HepG2 (cell line): ENCODE measurements around the gene SLC31A2. TPM values are rescaled to one million over a fixed set of nuclear protein-coding genes. Genes with fewer than 3 reads are reported as not detected.

Experiments
- ATAC-seq: fragments of 200-7000 bp; cut with Tn5 transposase; 3 replicates; pipeline ENCODE4 v1.9.1; 2020; ENCODE audit warnings: mild to moderate bottlenecking, moderate library complexity
- BruUV-seq: library from RNA; stranded (reverse); fragments of 400-500 nt; replicated peaks from 2 replicates; lab custom pipeline; 2021; lab: Mats Ljungman, UMichigan
- CTCF ChIA-PET: fragments of 300-600 bp; formaldehyde crosslinking; extraction: SDS; loops from one replicate; lab custom pipeline; 2021; ENCODE audit warnings: low total read pairs, inconsistent platforms, low intra/inter-chr PET ratio; lab: Yijun Ruan, JAX
- POLR2A ChIA-PET: fragments of 350-600 bp; sonication (Branson Sonifier 250); formaldehyde crosslinking; loops from one replicate; lab custom pipeline; 2020; ENCODE audit warnings: antibody characterized with exemption, inconsistent platforms; lab: Yijun Ruan, JAX
- DNase-seq: peaks from one replicate; pipeline ENCODE4 v3.0.0-alpha.2; 2015; ENCODE audit warnings: low spot score
- FAIRE-seq: peaks from 3 replicates; lab custom pipeline; 2011; peaks lifted over from hg19 to GRCh38; lab: Jason Lieb, UNC
- H2AFZ ChIP-seq: one replicate; pipeline ENCODE4 v1.6.1; 2011; ENCODE audit warnings: low read length, inconsistent platforms
- H3K27ac ChIP-seq: fragments of 300-600 bp; 3 replicates; pipeline ENCODE4 v1.8.0; 2011; ENCODE audit warnings: mixed run types, mild to moderate bottlenecking, mixed read lengths, low read length, inconsistent platforms; ENCODE audit not compliant: insufficient read depth; ENCODE audit errors: extremely low read length
- H3K27me3 ChIP-seq, 2 experiments: fragments of 200-600 bp in 1 of 2; 2 replicates in 1 of 2; 3 replicates in 1 of 2; pipeline versions ENCODE4 v1.6.0 to v1.8.0; 2011; ENCODE audit warnings: low read length in 2 of 2, mild to moderate bottlenecking in 2 of 2, moderate library complexity in 2 of 2, inconsistent platforms in 1 of 2; ENCODE audit not compliant: insufficient read depth in 2 of 2, control insufficient read depth in 1 of 2
- H3K36me3 ChIP-seq, 2 experiments: fragments of 200-600 bp in 1 of 2; replicated peaks in 1 of 2; 2 replicates in 1 of 2; 3 replicates in 1 of 2; pipeline versions ENCODE4 v1.5.1 to v1.8.0; 2011; ENCODE audit warnings: low read length in 2 of 2, inconsistent platforms in 1 of 2; ENCODE audit not compliant: insufficient read depth in 2 of 2, control insufficient read depth in 1 of 2
- H3K4me1 ChIP-seq: 2 replicates; pipeline ENCODE4 v1.5.1; 2012; ENCODE audit warnings: low read length, inconsistent platforms; ENCODE audit not compliant: insufficient read depth
- H3K4me2 ChIP-seq: 2 replicates; pipeline ENCODE4 v1.6.0; 2011; ENCODE audit warnings: low read depth, low read length, inconsistent platforms
- H3K4me3 ChIP-seq, 3 experiments: fragments of 200-600 bp in 1 of 3; sonication (generic), shearing (Covaris generic) in 1 of 3; replicated peaks in 1 of 3; 2 replicates each; pipeline ENCODE4 v1.5.1; 2011 to 2016; ENCODE audit warnings: low read length in 3 of 3, inconsistent platforms in 2 of 3, low read depth in 2 of 3, mild to moderate bottlenecking in 2 of 3, control low read depth in 1 of 3, mixed read lengths in 1 of 3; ENCODE audit not compliant: insufficient read depth in 1 of 3
- H3K79me2 ChIP-seq: one replicate; pipeline ENCODE4 v1.6.1; 2011; ENCODE audit warnings: low read length, inconsistent platforms; ENCODE audit not compliant: insufficient read depth
- H3K9ac ChIP-seq: 2 replicates; pipeline ENCODE4 v1.6.0; 2011; ENCODE audit warnings: mild to moderate bottlenecking, low read depth, low read length, inconsistent platforms; ENCODE audit not compliant: insufficient read depth
- H3K9me3 ChIP-seq: 2 replicates; pipeline ENCODE4 v1.5.1; 2012; ENCODE audit warnings: mild to moderate bottlenecking, low read length
- H4K20me1 ChIP-seq: 2 replicates; pipeline ENCODE4 v1.6.0; 2011; ENCODE audit warnings: inconsistent platforms, mild to moderate bottlenecking, low read length, moderate library complexity; ENCODE audit not compliant: insufficient read depth
- ARHGAP35 ChIP-seq: sonication (generic); formaldehyde crosslinking; IDR thresholded peaks from 2 replicates; pipeline ENCODE4 v1.9.0; 2022; ENCODE audit warnings: mild to moderate bottlenecking, inconsistent platforms, moderate library complexity, missing genetic modification reagents, borderline replicate concordance
- BORCS8-MEF2B ChIP-seq: sonication (generic); formaldehyde crosslinking; IDR thresholded peaks from 2 replicates; pipeline ENCODE4 v1.8.0; 2022; ENCODE audit warnings: mild to moderate bottlenecking, missing genetic modification reagents
- CREB3 ChIP-seq: sonication (generic); formaldehyde crosslinking; IDR thresholded peaks from 2 replicates; pipeline ENCODE4 v1.5.0; 2020; ENCODE audit warnings: missing genetic modification reagents
- HBP1 ChIP-seq: IDR thresholded peaks from 2 replicates; pipeline ENCODE4 v1.6.1; 2016; ENCODE audit warnings: low read depth, control low read depth
- HMGXB3 ChIP-seq: sonication (generic); formaldehyde crosslinking; IDR thresholded peaks from 2 replicates; pipeline ENCODE4 v1.4.0; 2020; ENCODE audit warnings: missing genetic modification reagents, borderline replicate concordance
- HOMEZ ChIP-seq: IDR thresholded peaks from 2 replicates; pipeline ENCODE4 v1.6.1; 2016; ENCODE audit warnings: low read depth
- ISL2 ChIP-seq: sonication (generic); formaldehyde crosslinking; IDR thresholded peaks from 2 replicates; pipeline ENCODE4 v1.5.0; 2020; ENCODE audit warnings: missing genetic modification reagents
- KLF6 ChIP-seq: IDR thresholded peaks from 2 replicates; pipeline ENCODE4 v1.8.0; 2016; ENCODE audit warnings: missing biosample characterization, missing genetic modification reagents
- MIER2 ChIP-seq: IDR thresholded peaks from 2 replicates; pipeline ENCODE4 v1.6.1; 2016; ENCODE audit warnings: missing biosample characterization, missing genetic modification reagents
- PHF21A ChIP-seq: sonication (generic); formaldehyde crosslinking; IDR thresholded peaks from 2 replicates; pipeline ENCODE4 v1.5.0; 2020; ENCODE audit warnings: mild to moderate bottlenecking, missing genetic modification reagents
- RARA ChIP-seq: IDR thresholded peaks from 2 replicates; pipeline ENCODE4 v1.6.1; 2016; ENCODE audit warnings: missing genetic modification reagents, missing compliant biosample characterization
- TEF ChIP-seq: sonication (generic); formaldehyde crosslinking; IDR thresholded peaks from 2 replicates; pipeline ENCODE4 v1.5.0; 2020; ENCODE audit warnings: missing genetic modification reagents
- ZNF264 ChIP-seq: sonication (generic); formaldehyde crosslinking; IDR thresholded peaks from 2 replicates; pipeline ENCODE4 v1.4.0; 2020; ENCODE audit warnings: missing genetic modification reagents
- ZNF644 ChIP-seq: IDR thresholded peaks from 2 replicates; pipeline ENCODE4 v1.6.1; 2016; ENCODE audit warnings: low read depth
- ZNF781 ChIP-seq: sonication (generic); formaldehyde crosslinking; IDR thresholded peaks from 2 replicates; pipeline ENCODE4 v1.5.1; 2020; ENCODE audit warnings: borderline replicate concordance, mild to moderate bottlenecking, missing genetic modification reagents; ENCODE audit errors: not compliant biosample characterization
- WGBS: methylation state at CpG from one replicate; pipeline ENCODE4 v1.1.6; 2017; ENCODE audit warnings: low lambda C conversion rate; 5-methylcytosine and 5-hydroxymethylcytosine counted together
- in situ Hi-C: cut with HindIII; loops from 2 replicates; pipeline ENCODE4 v1.10.0; 2017; ENCODE audit warnings: low pct_unique_long_range_greater_than_20kb; ENCODE audit not compliant: extremely low pct_ligation_motif_present
- intact Hi-C: fragments of 100-400 bp; cut with micrococcal nuclease; formaldehyde crosslinking; loops from one replicate; pipeline ENCODE4 v1.10.0; 2022; ENCODE audit not compliant: unreplicated experiment
- polyA plus RNA-seq, 8 experiments: library from polyadenylated mRNA; depleted of rRNA in 3 of 8; stranded (reverse) in 7 of 8; unstranded in 1 of 8; fragments of >200 nt; fragmentation: Illumina TruSeq in 4 of 8; extraction: Trizol in 4 of 8; gene quantifications; 2 replicates each; pipeline versions ENCODE4 v1.2.1 to v1.2.3, GENCODE V29; 2011 to 2016; ENCODE audit warnings: low read depth in 4 of 8, missing spikeins in 1 of 8, mixed read lengths in 1 of 8; ENCODE audit not compliant: insufficient read depth in 1 of 8
- total RNA-seq, 5 experiments: library from RNA; depleted of rRNA; stranded (reverse); fragments of >200 nt; fragmentation: Illumina TruSeq; extraction: Trizol; gene quantifications; 2 replicates each; pipeline ENCODE4 v1.2.3, GENCODE V29; 2016; ENCODE audit warnings: low read depth in 1 of 5

SLC31A2 gene
- total and polyA plus RNA-seq, 2 of the 13 experiments (the other 11 are each of a cell fraction or from before 2014, with no cell fraction given) = 9.3 to 10.2 TPM

DNA sequence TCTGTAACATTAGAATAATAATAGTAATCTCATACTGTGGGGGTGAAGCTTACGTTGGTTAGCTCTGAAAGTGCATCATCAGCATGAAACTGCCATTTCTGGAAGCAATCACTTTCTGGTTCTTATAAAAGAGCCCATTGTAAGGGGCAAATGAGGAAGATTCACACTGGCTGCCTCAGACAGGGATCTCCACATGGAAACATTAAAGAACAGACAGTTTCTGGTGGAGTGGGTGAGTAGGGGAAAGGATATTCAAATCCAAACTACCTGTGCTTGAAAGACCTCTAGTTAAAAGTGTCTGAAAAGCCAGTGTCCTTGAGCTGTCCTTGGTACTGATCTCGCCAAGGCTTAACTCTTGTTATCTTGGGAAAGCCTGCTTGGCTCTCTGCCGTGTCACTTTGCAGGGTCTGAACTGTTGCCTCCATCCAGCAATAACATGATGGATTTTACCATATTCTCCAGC lies 19.1 kb upstream of the SLC31A2 start:
- ChIA-PET CTCF (no interaction called here), POLR2A (no interaction called here)
- Histone ChIP-seq H3K9me3 (no peaks in the 10 kb centered on the region), H3K9ac (no peak overlapping the region), H3K4me2 (no peak overlapping the region), H4K20me1 (no peaks in the 10 kb centered on the region), H3K4me1 (no peaks in the 10 kb centered on the region), H2AFZ (no peak overlapping the region), H3K27ac (no peak overlapping the region), H3K36me3 (no peaks in the 10 kb centered on the region), H3K27me3 (peaks cover 0 to 19% of the 10 kb centered on the region in 2 experiments; a peak in 2 of 5 replicates), H3K79me2 (no peaks in the 10 kb centered on the region), H3K4me3 (no peak overlapping the region)
- FAIRE-seq = peak; percentile 56
- BruUV-seq = no TSS peak
- in situ Hi-C loops (no loop called here), intact Hi-C loops (no loop called here)
- ATAC-seq = no peak
- no peak for DNase-seq
- WGBS = 0% methylated on average over 1 of the region's 3 CpGs
- TF ChIP-seq KLF6 (CRISPR knock-in tag) = peak; percentile 82; the same call in 1 of the 2 replicates
- TF ChIP-seq BORCS8-MEF2B = no peak
- no peak for TF ChIP-seq ZNF781 (CRISPR knock-in tag)
- 0 out of 2 replicates have a peak, but pooled peaks have one; percentile 36 for TF ChIP-seq ZNF264 (CRISPR knock-in tag)
- TF ChIP-seq HMGXB3 (CRISPR knock-in tag) = 0 out of 2 replicates have a peak, but pooled peaks have one; percentile 22
- no peak for TF ChIP-seq HOMEZ (CRISPR knock-in tag)
- no peak for TF ChIP-seq PHF21A
- TF ChIP-seq CREB3 (CRISPR knock-in tag) = no peak
- 0 out of 2 replicates have a peak, but pooled peaks have one; percentile 22 for TF ChIP-seq ZNF644 (CRISPR knock-in tag)
- no peak for TF ChIP-seq ISL2
- TF ChIP-seq HBP1 (CRISPR knock-in tag) = no peak
- TF ChIP-seq ARHGAP35 (CRISPR knock-in tag) = no peak
- no peak for TF ChIP-seq TEF (CRISPR knock-in tag)
- peak; percentile 27; the same call in 1 of the 2 replicates for TF ChIP-seq RARA
- peak; percentile 99 for TF ChIP-seq MIER2 (CRISPR knock-in tag)
